DMS53 (cell line): Measurements from ENCODE around the gene DONSON.
"Not testable (repeated sequence)": the region's sequence is repeated elsewhere in the genome, so short reads cannot be mapped to it uniquely, and the experiment has no call there.

Source experiments
- DNase-seq: peaks from one replicate; lab custom pipeline; 2025; lab: John Stamatoyannopoulos, UW

The DONSON gene, protein sequence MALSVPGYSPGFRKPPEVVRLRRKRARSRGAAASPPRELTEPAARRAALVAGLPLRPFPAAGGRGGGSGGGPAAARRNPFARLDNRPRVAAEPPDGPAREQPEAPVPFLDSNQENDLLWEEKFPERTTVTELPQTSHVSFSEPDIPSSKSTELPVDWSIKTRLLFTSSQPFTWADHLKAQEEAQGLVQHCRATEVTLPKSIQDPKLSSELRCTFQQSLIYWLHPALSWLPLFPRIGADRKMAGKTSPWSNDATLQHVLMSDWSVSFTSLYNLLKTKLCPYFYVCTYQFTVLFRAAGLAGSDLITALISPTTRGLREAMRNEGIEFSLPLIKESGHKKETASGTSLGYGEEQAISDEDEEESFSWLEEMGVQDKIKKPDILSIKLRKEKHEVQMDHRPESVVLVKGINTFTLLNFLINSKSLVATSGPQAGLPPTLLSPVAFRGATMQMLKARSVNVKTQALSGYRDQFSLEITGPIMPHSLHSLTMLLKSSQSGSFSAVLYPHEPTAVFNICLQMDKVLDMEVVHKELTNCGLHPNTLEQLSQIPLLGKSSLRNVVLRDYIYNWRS

GRCh38 chr21:33588485-33589335 lies at the start of gene DONSON:
DONSON (minus strand) TSS chr21:33588684; CDS start chr21:33588641, 43 bp downstream.
- peak; percentile 89 for DNase-seq

DNA sequence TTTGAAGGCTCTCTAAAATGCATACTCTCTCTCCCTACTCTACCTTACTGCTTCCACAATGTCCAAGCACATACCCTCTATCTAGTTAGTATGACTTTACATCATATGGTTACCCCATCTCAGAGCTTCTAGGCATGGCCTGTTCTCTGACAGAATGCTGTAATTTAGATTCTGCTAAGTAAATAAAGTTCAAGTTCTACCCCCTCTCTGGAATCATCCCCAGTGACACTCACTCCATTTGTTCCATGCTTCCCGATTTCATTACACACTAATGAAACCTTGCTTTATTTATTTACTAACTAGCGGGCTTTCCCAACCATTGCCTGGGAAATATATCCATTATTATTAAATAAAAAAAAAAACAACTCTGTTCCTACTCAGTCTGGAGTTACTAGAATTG lies 45.8 kb upstream of the DONSON start:
- no peak for DNase-seq

DNA sequence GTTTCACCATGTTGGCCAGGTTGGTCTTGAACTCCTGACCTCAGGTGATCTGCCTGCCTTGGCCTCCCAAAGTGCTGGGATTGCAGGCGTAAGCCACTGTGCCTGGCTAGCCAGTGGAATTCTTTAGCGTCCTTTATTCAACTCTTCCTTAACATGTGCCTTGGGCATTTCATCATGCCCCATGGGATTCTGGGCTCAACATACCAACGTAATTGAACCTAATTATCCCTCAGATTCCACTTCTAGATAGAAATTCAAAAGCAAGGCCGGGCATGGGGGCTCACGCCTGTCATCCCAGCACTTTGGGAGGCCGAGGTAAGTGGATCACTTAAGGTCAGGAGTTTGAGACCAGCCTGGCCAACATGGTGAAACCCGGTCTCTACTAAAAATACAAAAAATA lies 37.7 kb upstream of the DONSON start:
- DNase-seq: not testable (repeated sequence)

DNA sequence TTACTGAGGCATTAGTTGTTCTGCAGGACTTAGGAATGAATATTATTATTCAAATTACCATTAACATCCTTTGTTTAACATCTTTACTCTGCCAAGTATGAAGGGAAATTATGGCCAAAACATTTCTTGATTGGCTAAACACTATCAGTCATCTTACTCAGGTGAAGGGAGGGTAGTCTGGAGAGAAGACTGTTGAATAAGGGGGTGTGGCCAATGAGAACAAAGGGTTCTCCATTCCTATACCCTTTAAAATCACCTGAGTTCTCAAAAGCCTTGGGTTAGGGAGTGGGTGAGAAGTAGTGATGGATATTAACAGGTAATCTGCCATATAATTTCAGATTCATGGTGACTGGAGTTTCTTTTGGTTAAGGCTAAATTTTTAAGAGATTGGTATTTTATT lies 33.8 kb upstream of the DONSON start:
- DNase-seq: no peak

DNA sequence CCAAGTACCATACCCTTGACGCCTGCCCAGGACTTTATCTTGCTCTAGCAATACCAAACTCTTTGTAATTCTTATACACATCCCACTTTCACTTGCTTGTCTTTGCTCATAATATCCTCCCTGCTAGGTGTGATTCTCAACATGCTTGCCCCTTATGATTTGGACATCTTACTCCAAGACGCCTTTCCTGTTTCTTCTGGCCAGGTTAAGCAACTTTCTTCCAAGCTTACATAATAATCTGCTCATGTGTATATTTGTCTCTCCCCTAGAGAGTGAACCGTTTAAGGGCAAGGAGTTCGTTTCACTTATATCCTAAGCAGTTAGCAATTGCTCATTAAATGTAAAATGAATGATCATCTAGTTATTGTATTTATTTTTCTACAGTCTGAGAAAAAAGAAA lies 31.2 kb upstream of the DONSON start:
- no peak for DNase-seq

GRCh38 chr21:33618407-33618806 lies 29.9 kb upstream of the DONSON start:
- DNase-seq: no peak

GRCh38 chr21:33617565-33617964 lies 29.1 kb upstream of the DONSON start:
- not testable (repeated sequence) for DNase-seq

GRCh38 chr21:33611006-33611744 lies 22.7 kb upstream of the DONSON start:
- no peak for DNase-seq

- no peak for DNase-seq
These were observed 20.1 kb upstream of the DONSON start for GRCh38 chr21:33608559-33608958.

- no peak for DNase-seq
These were observed 9.6 kb upstream of the DONSON start for GRCh38 chr21:33598051-33598450.

DNA sequence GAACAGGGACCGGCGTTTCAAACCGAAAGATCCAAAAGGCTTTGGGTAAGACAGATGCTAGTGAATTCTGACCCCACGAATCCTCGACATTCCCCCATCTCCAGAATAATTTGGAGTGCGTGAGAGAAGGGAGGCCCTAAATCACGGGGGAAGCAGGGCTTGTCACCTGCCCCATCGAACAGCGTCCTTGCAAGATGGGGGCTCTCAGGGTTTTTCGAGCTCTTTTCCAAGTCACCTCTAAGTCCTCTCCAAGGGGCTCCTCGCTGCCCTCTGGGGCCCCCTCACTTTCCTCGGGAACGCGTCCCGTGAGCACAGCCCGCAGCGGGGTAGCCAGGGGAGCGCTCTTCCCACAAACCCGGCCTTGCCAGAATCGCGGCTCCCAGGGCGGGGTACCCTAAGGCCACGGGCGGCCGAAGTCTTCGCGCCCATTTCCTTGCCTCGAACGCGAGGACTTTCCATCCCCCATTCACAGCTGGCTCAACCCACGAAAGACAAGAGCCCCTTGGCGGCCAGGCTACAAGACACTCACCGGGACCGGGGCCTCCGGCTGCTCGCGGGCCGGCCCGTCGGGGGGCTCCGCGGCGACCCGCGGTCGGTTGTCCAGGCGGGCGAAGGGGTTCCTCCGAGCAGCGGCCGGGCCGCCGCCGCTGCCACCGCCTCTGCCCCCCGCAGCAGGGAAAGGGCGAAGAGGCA lies 546 bp downstream of the DONSON start:
- peak; percentile 59 for DNase-seq

GRCh38 chr21:33586927-33587326 lies 1.6 kb downstream of the DONSON start:
- DNase-seq: no peak

GRCh38 chr21:33584455-33584854 lies 4.0 kb downstream of the DONSON start:
- no peak for DNase-seq

DNA sequence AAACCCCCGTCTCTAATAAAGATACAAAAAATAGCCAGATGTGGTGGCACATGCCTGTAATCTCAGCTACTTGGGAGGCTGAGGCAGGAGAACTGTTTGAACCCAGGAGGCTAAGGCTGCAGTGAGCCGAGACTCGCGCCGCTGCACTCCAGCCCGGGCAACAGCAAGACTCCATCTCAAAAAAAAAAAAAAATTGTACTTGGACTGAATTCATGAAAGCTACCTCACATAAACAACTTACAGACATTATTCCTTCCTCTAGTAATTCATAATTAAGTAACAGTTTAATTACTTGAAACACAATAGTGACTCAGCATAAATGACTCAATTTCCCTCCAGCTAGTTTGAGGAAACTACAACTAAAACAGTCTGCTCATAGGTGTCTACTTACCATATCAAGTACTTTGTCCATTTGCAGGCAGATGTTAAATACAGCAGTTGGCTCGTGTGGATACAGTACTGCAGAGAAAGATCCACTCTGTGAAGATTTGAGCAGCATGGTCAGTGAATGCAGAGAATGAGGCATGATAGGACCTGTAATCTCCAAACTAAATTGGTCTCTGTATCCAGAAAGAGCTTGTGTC lies 9.4 kb downstream of the DONSON start:
- peak; percentile 38 for DNase-seq

DNA sequence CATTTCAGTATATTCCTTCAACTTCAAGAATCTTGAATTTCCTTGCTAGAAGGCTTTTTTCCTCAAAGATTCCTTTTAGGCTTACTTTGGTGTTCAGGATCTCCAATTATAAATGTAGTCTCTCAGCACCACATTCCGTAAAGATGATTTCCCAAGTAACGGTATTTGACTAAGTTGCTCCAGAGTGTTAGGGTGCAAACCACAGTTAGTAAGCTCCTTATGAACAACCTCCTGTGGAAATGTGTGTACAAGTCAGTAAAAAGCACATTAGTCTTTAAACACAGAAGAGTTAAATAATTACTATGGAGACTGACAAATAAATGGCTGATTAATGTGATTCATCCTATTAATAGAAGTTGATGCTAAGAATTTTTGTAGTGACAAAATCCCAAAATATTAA lies 10.3 kb downstream of the DONSON start:
- DNase-seq: no peak

DNA sequence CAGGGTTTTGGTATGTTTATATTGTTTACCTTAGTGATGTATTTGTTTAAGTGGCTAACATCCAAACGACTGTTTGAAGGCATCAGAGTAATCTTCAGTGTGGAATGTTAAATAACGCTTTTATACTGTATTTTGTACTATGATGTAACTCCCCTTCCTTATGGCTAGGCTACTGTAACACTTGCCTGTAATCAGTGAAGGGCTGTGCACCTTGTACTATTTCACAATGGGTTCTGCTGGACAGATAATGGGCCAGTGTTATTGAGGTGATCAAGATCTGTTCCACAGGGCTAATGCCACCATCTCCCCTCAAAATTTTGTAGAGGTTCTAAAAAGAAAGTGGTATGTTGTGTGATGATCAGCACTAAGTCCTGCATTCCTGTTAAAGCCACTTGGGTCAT lies 11.7 kb downstream of the DONSON start:
- not testable (repeated sequence) for DNase-seq

DNA sequence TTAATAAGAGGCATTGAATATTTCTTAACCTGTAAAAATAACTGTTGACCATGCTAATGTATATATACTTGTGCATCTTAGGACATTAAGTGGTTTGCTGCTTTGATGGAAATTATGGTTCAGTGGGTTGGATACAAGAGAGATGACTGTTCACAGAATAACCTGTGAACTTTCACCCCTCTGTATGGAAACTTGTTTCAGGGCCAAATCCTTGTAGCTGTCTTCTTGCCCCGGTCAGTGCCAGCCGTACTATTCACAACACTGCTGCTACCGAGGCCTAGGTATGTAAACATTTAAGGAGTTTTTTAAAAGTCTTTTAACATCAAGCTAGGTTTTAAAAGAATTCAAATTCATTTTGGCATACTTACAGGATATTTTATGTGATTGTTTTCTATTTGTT lies 16.1 kb downstream of the DONSON start:
- DNase-seq: no peak

DNA sequence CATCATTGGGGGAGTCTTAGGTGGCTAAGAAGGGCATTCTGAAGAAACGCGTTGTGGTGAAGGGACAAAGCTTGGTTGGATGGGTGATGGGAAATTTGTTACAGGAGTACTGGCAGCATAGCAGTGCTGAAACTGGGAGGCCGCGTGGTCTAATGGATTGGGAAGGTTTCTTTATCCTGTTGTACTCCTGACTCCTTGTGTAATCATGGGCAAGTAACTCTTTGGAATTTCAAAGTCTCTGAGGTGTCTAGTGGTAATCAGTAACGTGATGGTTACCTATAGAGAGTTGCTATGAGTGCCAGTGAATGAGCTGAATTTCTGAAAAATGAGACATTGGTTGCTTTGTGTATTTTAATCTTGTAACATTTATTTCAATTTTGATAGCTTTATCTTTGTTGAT lies 18.5 kb downstream of the DONSON start:
- DNase-seq: no peak

DNA sequence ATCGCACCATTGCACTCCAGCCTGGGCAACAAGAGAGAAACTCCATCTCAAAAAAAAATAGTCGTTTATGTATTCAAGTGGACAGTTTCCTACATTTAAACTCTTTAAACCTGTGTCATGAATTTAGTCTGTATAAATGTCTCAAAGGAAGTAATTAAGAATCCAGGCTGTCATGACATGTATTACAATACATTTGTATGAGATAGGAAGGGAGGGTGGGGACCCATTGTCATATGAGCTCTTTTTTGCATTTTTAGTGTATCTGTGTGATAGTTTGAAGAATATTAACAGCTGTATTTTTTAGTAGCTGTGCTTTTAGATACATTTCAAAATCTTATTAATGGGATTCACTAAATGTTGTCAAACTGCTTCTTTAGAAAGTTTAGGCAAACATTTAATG lies 20.0 kb downstream of the DONSON start:
- DNase-seq: no peak

GRCh38 chr21:33567914-33568313 lies 20.6 kb downstream of the DONSON start:
- no peak for DNase-seq

DNA sequence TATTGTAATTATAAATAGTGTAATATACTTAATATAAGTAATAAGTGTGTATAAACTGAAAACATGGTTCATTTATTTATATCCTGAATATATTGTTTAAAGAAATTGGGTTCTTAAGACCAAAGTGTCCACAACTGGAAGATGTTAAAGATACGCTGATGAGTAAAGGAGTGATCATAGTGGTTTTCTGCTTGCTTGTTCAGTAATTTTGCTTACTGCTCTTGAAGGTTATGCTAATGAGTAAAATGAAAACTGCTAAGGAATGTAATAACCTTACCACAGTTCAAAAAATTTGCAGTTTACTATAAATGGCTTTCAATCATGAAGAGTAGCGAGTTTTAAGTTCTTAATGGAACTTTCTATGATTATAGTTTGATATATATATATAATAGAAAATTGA lies 22.0 kb downstream of the DONSON start:
- DNase-seq: no peak
